CD1c-positive myeloid dendritic cell (primary cell): Measurements from ENCODE around the gene HOXC13.
A peak's percentile ranks its signal among the peaks of the same experiment; 100 is the strongest.

Experiments used
- DNase-seq: peaks from one replicate; pipeline ENCODE4 v3.0.0-alpha.2; 2016; ENCODE audit errors: extremely low spot score

Gene HOXC13

GRCh38 chr12:53970451-53970850 is 31.8 kb downstream of the HOXC13 start:
- no peak for DNase-seq

GRCh38 chr12:53971129-53971528 is 32.5 kb downstream of the HOXC13 start:
- DNase-seq: no peak

- no peak for DNase-seq
Observed at GRCh38 chr12:53971686-53972085, 33.1 kb downstream of the HOXC13 start.

- DNase-seq: no peak
Observed at GRCh38 chr12:53972152-53972702, 33.6 kb downstream of the HOXC13 start.

- DNase-seq: no peak
Observed at GRCh38 chr12:53972722-53973235, 34.1 kb downstream of the HOXC13 start, which contains the start of gene HOXC11. Gene HOXC11, plus strand, starts transcription at chr12:53973126. Its CDS starts 116 bp downstream, at chr12:53973242.

- no peak for DNase-seq
Observed at GRCh38 chr12:53973236-53974042, 34.8 kb downstream of the HOXC13 start.

GRCh38 chr12:53974084-53975063 is 35.7 kb downstream of the HOXC13 start, which contains the start of gene HOTAIR:
Gene HOTAIR, minus strand, starts transcription at chr12:53974954.
- DNase-seq: peak; percentile 30

- no peak for DNase-seq
Observed at GRCh38 chr12:53975064-53975471, 36.4 kb downstream of the HOXC13 start.

- DNase-seq: no peak
Observed at GRCh38 chr12:53975479-53976152, 37.0 kb downstream of the HOXC13 start.

GRCh38 chr12:53976172-53976822 is 37.7 kb downstream of the HOXC13 start:
- DNase-seq: no peak

GRCh38 chr12:53976823-53977595 is 38.4 kb downstream of the HOXC13 start:
- DNase-seq: no peak

- DNase-seq: no peak
Observed at GRCh38 chr12:53977596-53978445, 39.2 kb downstream of the HOXC13 start.

- DNase-seq: no peak
Observed at GRCh38 chr12:53978477-53979356, 40.1 kb downstream of the HOXC13 start.

- DNase-seq: no peak
Observed at GRCh38 chr12:53980104-53980801, 41.6 kb downstream of the HOXC13 start.

- DNase-seq: no peak
Observed at GRCh38 chr12:53980802-53981496, 42.3 kb downstream of the HOXC13 start.

GRCh38 chr12:53981634-53982565 is 43.3 kb downstream of the HOXC13 start:
- no peak for DNase-seq
